ENCODE results near the gene GTSF1L.
A peak's percentile ranks its signal among the peaks of the same experiment; 100 is the strongest.

The GTSF1L gene

DNA sequence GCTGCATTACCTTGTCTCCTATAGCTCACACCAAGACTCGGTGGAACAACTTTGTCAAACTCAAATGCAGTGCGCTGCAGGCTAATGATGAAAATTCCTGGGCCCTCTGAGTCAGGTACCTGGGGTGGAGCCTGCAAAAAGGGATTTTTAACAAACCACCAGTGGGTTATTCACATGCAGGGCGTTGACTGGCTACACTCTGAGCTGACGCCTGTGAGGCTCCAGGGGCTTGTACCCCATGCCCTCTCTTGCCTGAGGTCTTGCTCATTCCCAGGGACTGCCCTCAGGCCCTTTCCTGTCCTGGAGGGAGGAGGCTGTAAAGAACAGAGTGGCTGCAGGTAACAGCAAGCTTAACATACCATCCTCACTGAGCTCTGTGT lies 9.2 kb downstream of the GTSF1L start:
- Mint-ChIP-seq H3K4me1 (ENCODE audit: low read depth) (peaks cover 10% of the 10 kb centered on the region), H3K27ac (no peak overlapping the region), H3K36me3 (ENCODE audit: low read depth) (peaks cover 30% of the 10 kb centered on the region), H3K27me3 (ENCODE audit: low read depth) (no peaks in the 10 kb centered on the region), H3K9me3 (no peaks in the 10 kb centered on the region), H3K4me3 (no peak overlapping the region)
- DNase-seq (ENCODE audit: low spot score): no peak

- no peak overlapping the region for H3K4me3 Mint-ChIP-seq
- no peaks in the 10 kb centered on the region for H3K9me3 Mint-ChIP-seq
- peaks cover 33% of the 10 kb centered on the region for H3K36me3 Mint-ChIP-seq (ENCODE audit: low read depth)
- no peak overlapping the region for H3K27ac Mint-ChIP-seq
- DNase-seq (ENCODE audit: low spot score): no peak
- no peaks in the 10 kb centered on the region for H3K27me3 Mint-ChIP-seq (ENCODE audit: low read depth)
- peaks cover 7% of the 10 kb centered on the region for H3K4me1 Mint-ChIP-seq (ENCODE audit: low read depth)
Measured at GRCh38 chr20:43716757-43717615, 9.8 kb downstream of the GTSF1L start.

- Mint-ChIP-seq H3K4me1 (ENCODE audit: low read depth) (peaks cover 5% of the 10 kb centered on the region), H3K9me3 (no peaks in the 10 kb centered on the region), H3K36me3 (ENCODE audit: low read depth) (peaks cover 37% of the 10 kb centered on the region), H3K4me3 (no peak overlapping the region), H3K27me3 (ENCODE audit: low read depth) (no peaks in the 10 kb centered on the region), H3K27ac (no peak overlapping the region)
- no peak for DNase-seq (ENCODE audit: low spot score)
Measured at GRCh38 chr20:43716123-43716522, 10.7 kb downstream of the GTSF1L start.

DNA sequence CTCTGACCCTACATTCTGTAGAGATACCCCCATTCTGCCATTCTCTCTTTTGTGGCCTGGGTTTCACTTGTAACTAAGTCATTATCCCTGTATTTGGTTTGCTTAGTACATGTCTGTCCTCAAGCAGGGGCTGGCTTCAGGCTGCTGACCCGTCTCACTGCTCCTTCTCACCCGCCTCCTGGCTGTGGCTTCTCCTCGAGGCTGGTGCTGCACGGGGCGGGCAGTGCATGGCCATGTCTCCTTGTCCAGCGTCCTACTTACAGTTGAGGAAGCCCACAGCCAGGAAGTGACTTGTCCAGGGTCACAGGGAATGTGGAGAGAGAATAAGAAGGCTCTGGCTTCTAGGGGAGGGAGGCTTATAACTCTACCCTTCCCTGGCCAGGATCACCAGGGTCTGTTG lies 11.3 kb downstream of the GTSF1L start:
- no peak for DNase-seq (ENCODE audit: low spot score)
- Mint-ChIP-seq H3K4me3 (no peak overlapping the region), H3K27me3 (ENCODE audit: low read depth) (no peaks in the 10 kb centered on the region), H3K36me3 (ENCODE audit: low read depth) (peaks cover 37% of the 10 kb centered on the region), H3K9me3 (no peaks in the 10 kb centered on the region), H3K4me1 (ENCODE audit: low read depth) (peaks cover 5% of the 10 kb centered on the region), H3K27ac (no peak overlapping the region)

DNA sequence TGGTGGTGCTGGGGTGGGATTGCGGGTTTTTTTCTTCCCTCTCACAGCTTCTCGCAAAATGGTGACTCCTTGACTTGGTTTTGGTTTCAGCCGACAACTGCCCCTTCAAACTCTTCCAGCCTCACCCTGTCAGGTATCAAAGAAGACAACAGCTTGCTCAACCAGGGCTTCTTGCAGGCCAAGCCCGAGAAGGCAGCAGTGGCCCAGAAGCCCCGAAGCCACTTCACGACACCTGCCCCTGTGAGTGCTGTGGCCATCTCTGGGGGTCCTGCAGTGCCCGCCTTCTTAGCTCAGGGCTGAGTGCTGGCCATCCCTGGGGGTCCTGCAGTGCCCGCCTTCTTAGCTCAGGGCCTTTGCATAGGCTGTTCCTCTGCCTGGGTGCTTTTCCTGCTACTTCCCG lies 11.8 kb downstream of the GTSF1L start:
- Mint-ChIP-seq H3K27ac (no peak overlapping the region), H3K36me3 (ENCODE audit: low read depth) (peaks cover 33% of the 10 kb centered on the region), H3K27me3 (ENCODE audit: low read depth) (no peaks in the 10 kb centered on the region), H3K9me3 (no peaks in the 10 kb centered on the region), H3K4me1 (ENCODE audit: low read depth) (peaks cover 5% of the 10 kb centered on the region), H3K4me3 (no peak overlapping the region)
- DNase-seq (ENCODE audit: low spot score): no peak

DNA sequence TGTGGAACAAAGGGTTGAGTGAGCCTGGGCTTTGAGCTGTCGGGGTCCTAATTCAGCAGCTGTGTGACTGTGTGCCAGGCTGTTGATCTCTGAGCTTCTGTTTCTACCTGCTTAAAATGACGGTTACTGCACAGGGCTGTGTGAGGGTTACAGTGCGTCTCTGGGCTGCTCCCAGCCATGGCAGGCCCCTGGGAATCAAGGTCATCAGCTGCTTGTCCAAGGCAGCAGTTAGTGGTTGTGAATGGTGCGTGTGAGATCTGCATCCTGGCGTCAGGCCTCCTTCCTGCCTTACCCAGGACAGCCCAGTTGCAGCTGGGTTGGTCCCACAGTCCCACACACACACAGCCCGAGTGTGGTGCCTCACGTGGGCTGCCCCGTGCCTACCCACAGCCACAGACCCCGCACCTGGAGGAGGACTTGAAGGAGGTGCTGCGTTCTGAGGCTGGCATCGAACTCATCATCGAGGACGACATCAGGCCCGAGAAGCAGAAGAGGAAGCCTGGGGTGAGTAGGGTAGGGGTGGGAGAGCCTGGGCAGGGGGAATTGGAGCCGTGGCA lies 15.6 kb downstream of the GTSF1L start:
- H3K4me3 Mint-ChIP-seq: no peak overlapping the region
- H3K36me3 Mint-ChIP-seq (ENCODE audit: low read depth): peaks cover 35% of the 10 kb centered on the region
- no peak for DNase-seq (ENCODE audit: low spot score)
- no peaks in the 10 kb centered on the region for H3K27me3 Mint-ChIP-seq (ENCODE audit: low read depth)
- H3K4me1 Mint-ChIP-seq (ENCODE audit: low read depth): no peaks in the 10 kb centered on the region
- H3K9me3 Mint-ChIP-seq: no peaks in the 10 kb centered on the region
- no peak overlapping the region for H3K27ac Mint-ChIP-seq

DNA sequence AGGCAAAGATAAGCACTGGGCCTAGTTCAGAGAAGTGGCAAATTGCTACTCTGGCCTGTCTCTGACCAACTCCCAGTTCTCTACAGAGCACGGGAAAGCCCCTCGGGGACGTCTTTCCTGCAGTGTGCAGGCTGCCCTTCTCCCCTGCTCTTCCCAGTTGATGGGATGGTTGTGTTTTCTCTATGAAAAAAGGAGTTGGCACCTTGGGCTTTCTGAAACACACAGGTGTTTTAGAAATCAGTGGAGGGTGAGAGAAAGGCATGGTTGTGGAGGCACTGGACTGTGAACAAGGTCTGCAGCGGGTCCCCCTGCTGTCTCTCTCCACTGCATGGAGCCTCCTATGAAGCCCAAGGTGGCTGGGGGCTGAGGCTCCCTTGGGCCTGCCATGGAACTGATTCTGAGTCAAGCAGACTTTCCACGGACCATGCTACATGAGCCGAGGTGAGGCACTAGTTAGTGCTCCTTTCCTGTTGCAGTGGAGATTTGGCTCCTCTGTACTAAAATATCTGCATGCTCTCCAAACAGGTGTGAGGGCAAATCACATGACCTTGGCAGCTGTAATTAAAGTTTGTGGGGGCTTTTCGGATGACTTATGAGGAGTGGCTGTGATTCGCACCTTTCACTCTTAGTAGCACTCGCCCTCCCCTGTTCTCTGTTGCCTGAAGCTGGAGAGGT lies 16.3 kb downstream of the GTSF1L start:
- Mint-ChIP-seq H3K4me1 (ENCODE audit: low read depth) (no peaks in the 10 kb centered on the region), H3K9me3 (no peaks in the 10 kb centered on the region), H3K36me3 (ENCODE audit: low read depth) (peaks cover 37% of the 10 kb centered on the region), H3K4me3 (no peak overlapping the region), H3K27ac (no peak overlapping the region), H3K27me3 (ENCODE audit: low read depth) (no peaks in the 10 kb centered on the region)
- DNase-seq (ENCODE audit: low spot score): no peak

GRCh38 chr20:43702502-43702901 lies 24.3 kb downstream of the GTSF1L start:
- Mint-ChIP-seq H3K4me3 (no peak overlapping the region), H3K27me3 (ENCODE audit: low read depth) (no peaks in the 10 kb centered on the region), H3K9me3 (no peaks in the 10 kb centered on the region), H3K36me3 (ENCODE audit: low read depth) (peaks cover 44% of the 10 kb centered on the region), H3K27ac (no peak overlapping the region), H3K4me1 (ENCODE audit: low read depth) (peaks cover 5% of the 10 kb centered on the region)
- no peak for DNase-seq (ENCODE audit: low spot score)

- Mint-ChIP-seq H3K9me3 (no peaks in the 10 kb centered on the region), H3K27ac (no peak overlapping the region), H3K4me1 (ENCODE audit: low read depth) (peaks cover 5% of the 10 kb centered on the region), H3K36me3 (ENCODE audit: low read depth) (peaks cover 38% of the 10 kb centered on the region), H3K27me3 (ENCODE audit: low read depth) (no peaks in the 10 kb centered on the region), H3K4me3 (no peak overlapping the region)
- DNase-seq (ENCODE audit: low spot score): no peak
Measured at GRCh38 chr20:43700627-43701026, 26.2 kb downstream of the GTSF1L start.

DNA sequence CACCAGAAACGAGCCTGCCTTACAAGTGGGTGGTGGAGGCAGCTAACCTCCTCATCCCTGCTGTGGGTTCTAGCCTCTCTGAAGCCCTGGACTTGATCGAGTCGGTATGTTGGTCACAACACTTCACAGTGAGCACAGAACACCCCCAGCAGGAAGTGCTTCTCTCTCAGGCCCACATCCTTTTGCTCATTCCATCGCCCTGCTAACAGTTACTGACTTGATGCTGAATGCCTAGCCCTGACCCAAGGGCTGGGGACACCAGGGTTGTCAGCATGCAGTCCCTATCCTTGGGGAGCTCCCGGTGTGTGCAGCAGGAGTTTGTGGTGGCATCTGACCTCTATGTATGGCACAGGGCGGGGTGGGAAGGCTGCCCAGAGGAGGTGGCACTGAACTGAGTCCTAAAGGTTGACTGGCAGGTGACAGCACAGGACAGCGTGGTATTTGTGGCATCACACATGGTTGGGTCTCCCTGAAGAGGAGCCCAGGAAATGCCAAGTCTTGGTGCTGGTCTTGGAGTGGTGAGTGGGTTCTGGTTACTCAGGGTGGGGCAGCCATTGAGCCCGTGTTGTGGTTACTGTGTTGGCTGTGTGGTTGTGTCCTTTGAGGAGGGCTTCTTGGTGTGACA lies 26.7 kb downstream of the GTSF1L start:
- H3K4me3 Mint-ChIP-seq: no peak overlapping the region
- DNase-seq (ENCODE audit: low spot score): no peak
- no peaks in the 10 kb centered on the region for H3K27me3 Mint-ChIP-seq (ENCODE audit: low read depth)
- peak overlapping the region; percentile 55 for H3K27ac Mint-ChIP-seq
- peaks cover 5% of the 10 kb centered on the region for H3K4me1 Mint-ChIP-seq (ENCODE audit: low read depth)
- H3K9me3 Mint-ChIP-seq: no peaks in the 10 kb centered on the region
- H3K36me3 Mint-ChIP-seq (ENCODE audit: low read depth): peaks cover 37% of the 10 kb centered on the region

GRCh38 chr20:43695571-43695970 lies 31.2 kb downstream of the GTSF1L start:
- DNase-seq (ENCODE audit: low spot score): no peak
- no peak overlapping the region for H3K27ac Mint-ChIP-seq
- H3K4me1 Mint-ChIP-seq (ENCODE audit: low read depth): peaks cover 5% of the 10 kb centered on the region
- no peak overlapping the region for H3K4me3 Mint-ChIP-seq
- peaks cover 22% of the 10 kb centered on the region for H3K36me3 Mint-ChIP-seq (ENCODE audit: low read depth)
- no peaks in the 10 kb centered on the region for H3K9me3 Mint-ChIP-seq
- H3K27me3 Mint-ChIP-seq (ENCODE audit: low read depth): no peaks in the 10 kb centered on the region

GRCh38 chr20:43694763-43695162 lies 32.0 kb downstream of the GTSF1L start:
- no peak for DNase-seq (ENCODE audit: low spot score)
- Mint-ChIP-seq H3K9me3 (no peaks in the 10 kb centered on the region), H3K27ac (no peak overlapping the region), H3K4me3 (no peak overlapping the region), H3K27me3 (ENCODE audit: low read depth) (no peaks in the 10 kb centered on the region), H3K4me1 (ENCODE audit: low read depth) (no peaks in the 10 kb centered on the region), H3K36me3 (ENCODE audit: low read depth) (peaks cover 16% of the 10 kb centered on the region)

DNA sequence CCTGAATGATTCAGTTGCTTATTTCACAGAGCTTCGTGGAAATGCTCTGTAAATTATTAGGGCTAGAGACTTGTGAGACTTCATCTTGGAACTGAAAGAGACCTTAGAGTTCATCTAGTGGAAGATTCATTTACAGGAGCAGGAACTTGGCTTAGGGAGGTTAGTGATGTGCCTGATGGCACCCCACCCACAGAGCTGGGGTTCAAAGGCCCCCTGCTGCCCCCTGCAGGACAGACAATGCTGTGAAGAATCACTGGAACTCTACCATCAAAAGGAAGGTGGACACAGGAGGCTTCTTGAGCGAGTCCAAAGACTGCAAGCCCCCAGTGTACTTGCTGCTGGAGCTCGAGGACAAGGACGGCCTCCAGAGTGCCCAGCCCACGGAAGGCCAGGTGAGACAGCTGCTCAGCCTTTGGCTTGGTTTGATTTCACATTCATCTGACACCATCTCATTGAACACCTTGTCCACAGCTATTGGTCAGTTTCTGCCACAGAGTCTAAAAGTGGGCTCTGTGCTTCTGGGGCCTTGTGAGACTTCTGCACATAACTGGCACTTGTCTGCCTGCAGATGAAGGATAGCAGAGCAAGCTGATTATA lies 34.8 kb downstream of the GTSF1L start:
- Mint-ChIP-seq H3K4me1 (ENCODE audit: low read depth) (no peaks in the 10 kb centered on the region), H3K9me3 (no peaks in the 10 kb centered on the region), H3K27ac (peak overlapping the region; percentile 15), H3K27me3 (ENCODE audit: low read depth) (no peaks in the 10 kb centered on the region), H3K4me3 (no peak overlapping the region), H3K36me3 (ENCODE audit: low read depth) (peaks cover 21% of the 10 kb centered on the region)
- DNase-seq (ENCODE audit: low spot score): peak; percentile 28
